Fibroblast of gingiva (primary cell): ENCODE data around the gene MBOAT7.
A peak's percentile ranks its signal among the peaks of the same experiment; 100 is the strongest.
"Not testable (repeated sequence)": the region's sequence is repeated elsewhere in the genome, so short reads cannot be mapped to it uniquely, and the experiment has no call there.

ENCODE experiments used
- DNase-seq: peaks from one replicate; pipeline ENCODE4 v3.0.0-alpha.2; 2011; ENCODE audit warnings: low read depth

Gene MBOAT7, protein sequence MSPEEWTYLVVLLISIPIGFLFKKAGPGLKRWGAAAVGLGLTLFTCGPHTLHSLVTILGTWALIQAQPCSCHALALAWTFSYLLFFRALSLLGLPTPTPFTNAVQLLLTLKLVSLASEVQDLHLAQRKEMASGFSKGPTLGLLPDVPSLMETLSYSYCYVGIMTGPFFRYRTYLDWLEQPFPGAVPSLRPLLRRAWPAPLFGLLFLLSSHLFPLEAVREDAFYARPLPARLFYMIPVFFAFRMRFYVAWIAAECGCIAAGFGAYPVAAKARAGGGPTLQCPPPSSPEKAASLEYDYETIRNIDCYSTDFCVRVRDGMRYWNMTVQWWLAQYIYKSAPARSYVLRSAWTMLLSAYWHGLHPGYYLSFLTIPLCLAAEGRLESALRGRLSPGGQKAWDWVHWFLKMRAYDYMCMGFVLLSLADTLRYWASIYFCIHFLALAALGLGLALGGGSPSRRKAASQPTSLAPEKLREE

DNA sequence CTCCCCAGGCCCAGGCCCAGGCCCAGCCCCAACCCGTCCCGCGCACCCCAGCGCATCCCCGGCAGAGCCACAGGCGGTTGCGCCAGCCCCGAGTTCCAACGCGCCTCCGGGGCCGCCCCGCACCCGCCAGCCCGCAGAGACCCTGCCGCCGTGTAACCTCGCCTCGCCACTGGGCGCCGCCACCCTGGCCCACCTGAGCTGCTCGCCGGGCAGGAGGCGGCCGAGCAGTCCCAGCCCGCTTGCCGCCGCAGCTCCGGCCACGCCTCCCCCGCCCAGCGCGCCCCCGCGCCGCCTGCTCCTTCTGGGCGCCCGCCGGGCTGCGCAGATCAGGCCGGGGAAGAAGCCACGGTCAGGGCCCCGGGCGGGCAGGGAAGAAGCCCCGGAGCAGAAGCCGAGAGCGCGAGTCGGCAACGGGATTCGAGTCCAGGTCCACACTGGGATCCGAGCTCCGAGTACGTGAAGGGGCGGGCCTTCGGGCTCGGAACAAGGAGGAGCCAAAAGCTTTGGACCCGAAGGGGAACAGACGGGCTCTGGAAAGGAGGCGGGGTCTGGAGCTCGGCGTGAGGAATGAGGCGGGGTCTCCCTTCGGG lies at the start of gene MBOAT7:
Gene MBOAT7, minus strand, starts transcription at position 436 of the 590 bp plus-strand sequence. CDS start 1,072 bp downstream, outside the sequence.
- DNase-seq: no peak

DNA sequence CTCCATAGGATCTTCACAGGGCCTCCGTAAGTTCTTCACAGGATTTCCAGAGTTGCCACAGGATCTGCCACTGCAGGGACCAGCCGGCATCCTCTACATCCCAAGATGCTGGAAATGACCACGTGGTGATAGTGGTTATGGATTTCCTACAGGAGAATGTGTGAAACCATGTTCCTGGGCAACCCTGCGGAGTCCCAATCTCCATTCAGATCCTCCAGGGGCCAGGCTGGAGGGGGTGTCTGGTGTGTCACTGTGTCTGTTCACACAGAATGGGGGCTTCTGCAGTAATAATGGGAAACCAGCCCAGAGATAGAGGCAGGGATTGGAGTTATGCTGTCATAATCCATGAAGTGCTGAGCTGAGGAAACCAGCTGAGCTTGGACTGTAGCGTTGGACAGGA lies 44.6 kb upstream of the MBOAT7 start:
- no peak for DNase-seq

DNA sequence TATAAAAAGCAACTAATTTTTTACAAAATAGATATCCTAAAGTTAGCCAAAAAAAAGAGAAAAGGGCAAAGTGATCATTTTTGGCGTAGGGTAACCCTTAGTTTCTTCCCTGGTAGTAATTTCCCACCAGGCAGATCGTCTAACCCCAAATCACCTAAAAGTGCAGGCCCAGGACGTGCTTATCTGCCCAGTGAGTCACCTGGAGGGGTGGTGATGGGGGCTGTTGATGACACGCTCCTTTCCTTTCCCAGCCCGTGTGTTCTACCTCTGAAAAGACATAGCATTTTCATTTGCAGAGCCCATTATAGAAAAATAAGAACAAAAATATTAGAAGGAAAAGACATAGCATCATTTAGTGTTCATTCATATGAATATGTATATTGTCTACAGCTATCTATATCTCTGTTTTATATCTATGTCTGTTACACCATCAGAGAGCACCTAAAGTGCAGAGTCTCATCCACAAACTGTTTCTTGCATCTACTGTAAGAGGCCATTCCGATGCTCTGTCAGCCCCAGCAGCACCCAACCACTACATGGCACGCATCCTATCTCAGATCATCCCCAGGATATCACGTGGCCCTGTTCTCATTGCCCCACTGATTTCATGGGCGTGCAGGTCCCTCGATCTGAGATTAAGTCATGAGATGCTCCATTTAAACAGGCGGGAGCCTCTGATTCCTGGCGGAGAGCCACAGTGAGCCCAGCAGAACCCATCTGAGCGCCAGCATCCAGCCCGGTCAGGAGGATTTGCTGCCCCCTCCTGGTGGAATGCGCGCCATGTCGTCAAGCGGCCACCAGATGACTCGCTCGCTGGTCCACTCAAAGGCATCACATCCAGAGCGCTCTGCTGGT lies 41.9 kb upstream of the MBOAT7 start:
- DNase-seq: peak; percentile 33

DNA sequence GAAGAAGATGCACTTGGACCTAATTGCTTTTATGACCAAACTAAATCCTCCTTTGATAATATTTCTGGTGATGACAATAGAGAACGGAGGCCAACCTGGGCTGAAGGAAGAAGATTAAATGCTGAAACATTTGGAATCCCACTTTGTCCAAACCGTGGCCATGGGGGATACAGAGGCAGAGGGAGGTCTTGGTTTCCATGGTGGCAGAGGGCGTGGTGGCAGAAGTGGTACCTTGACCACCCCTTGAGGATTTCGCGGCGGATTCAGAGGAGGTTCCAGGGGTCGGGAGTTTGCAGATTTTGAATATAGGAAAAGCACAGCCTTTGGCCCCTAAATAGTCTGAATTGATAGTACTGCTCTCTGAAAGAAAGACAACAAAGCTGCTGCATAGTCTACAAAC lies 40.7 kb upstream of the MBOAT7 start:
- DNase-seq: no peak

DNA sequence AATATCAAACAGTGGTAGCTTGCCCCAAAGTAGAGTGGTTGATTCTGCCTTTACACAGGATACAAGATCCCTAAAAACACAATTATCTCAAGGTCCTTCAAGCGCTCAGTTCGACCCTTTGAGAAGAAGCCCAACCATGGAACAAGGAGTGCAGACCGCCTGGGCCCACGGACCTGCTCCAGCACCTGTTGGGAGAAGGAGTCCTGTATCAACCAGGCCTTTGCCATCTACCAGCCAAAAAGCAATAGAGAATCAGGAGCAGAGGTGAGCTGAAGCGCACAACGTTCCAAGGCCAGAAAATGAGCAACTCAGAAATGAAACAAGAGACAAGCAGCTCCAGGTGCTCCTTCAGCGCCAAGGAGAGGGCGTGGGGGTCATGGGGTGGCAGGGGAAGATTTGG lies 39.8 kb upstream of the MBOAT7 start:
- no peak for DNase-seq

DNA sequence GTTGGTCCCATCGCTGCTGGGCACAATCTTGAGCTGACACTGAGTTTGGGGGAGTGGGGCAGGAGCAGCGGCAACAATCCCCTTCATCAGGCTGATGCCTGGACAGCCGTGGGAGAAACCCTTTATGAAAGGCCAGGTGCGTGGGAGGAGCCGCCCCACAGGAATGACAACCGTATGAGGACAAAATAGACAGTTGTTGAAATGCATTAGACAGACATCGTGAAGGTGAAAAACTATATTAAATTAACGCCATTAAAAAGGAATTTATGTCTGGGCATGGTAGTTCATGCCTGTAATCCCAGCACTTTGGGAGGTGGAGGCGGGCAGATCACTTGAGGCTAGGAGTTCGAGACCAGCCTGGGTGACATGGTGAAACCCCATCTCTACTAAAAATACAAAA lies 35.2 kb upstream of the MBOAT7 start:
- not testable (repeated sequence) for DNase-seq

DNA sequence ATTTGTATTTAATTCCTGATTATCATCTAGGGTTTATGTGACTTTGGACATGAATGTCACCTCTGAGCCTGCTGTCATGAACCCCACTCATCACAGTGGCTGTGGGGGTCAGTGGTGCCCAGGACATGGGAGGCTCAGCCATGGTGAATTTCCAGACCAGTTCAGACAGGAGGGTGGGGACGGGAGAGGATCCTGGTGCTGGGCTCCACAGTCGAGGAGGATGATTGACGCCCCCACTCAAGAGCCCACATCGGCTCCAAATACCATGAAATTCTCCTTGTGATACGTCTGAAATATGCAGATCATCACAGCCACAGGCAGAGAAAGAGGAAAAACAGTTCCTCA lies 34.5 kb upstream of the MBOAT7 start:
- DNase-seq: not testable (repeated sequence)

DNA sequence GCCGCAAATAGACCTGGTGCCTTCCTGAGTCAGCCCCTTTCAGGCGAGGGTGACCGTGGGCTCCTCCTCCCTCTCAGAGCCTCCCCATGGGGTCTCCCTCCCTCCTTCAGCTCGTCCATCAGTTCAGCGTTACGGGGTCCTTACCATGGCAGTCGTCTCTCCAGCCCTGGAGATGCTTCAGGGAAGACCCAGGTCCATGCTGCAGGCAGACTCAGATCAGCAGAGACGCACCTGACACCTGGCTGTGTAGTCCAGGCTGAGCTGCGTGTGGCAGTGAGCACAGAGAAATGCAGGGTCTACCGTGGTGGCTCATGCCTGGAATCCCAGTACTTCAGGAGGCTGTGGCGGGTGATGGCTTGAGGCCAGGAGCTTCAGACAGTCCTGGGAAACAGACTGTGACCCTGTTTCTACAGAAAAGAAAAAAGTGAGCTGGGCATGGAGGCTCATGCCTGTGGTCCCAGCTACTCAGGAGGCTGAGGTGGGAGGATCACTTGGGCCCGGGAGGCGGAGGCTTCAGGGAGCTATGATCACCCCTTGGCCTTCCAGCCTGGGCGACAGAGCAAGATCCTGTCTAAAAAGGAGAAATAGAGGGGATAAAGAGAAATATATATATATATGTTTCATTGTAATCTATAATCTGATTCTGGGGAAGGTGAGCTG lies 34.0 kb upstream of the MBOAT7 start:
- not testable (repeated sequence) for DNase-seq

DNA sequence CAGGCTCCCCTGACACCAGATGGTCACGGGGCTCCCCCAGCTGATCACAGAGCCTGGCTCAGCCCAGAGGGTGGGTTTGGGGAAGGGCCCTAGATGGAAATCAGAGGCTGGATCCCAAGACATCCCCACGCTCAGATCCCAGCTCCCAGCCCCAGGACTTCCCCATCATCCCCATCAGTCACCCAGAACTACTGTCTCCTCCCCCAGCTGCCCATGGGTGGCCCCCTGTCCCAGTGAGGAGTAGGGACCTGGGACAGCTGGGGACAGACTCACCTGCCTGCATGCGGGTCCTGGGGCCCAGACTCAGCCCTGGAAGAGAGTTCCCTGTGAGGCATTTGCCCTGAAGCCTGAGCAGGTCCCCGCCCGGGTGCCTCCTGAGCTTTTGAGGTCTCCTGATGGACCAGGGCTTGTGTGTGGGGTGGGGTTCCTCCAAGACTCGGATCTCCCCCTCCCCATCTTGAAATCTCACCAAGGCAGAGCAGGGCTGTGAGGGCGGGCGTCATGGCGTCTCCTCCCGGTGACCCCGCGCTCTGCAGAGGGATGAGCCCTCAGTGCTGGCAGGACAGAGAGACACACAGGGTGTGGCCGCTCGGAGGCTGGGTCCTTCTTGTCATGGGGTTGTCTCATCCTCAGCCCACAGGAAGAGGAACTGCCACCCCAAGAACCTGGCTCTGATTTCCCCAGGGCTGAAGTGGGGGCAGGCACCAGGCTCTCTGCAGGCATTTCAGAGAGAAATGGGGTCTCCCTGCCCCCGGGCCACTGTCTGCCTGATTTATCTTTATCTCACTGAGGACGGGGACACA lies 33.3 kb upstream of the MBOAT7 start, which contains the start of gene LILRB3:
Gene LILRB3, minus strand, starts transcription at position 534 of the 803 bp plus-strand sequence. Its CDS starts 31 bp downstream, at position 503.
- DNase-seq: not testable (repeated sequence)

DNA sequence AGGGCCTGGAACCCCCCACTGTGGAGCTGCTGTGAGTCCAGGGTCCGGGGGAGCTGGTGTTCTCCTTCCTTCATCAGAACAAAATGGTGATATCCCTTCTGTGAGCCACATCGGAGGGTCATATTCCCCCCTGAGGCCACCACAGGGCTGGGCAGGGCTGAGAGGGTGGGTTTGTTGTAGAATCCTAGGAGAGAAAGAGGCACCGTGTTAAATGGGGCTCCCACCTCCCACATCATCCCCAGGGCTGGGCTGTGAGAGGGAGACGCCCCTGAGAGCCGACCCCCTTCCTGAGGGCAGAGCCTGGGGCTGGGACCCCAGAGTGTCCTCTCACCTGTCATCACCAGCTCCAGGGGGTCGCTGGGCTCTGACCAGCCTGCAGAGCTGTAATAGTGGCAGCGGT lies 32.6 kb upstream of the MBOAT7 start:
- not testable (repeated sequence) for DNase-seq

DNA sequence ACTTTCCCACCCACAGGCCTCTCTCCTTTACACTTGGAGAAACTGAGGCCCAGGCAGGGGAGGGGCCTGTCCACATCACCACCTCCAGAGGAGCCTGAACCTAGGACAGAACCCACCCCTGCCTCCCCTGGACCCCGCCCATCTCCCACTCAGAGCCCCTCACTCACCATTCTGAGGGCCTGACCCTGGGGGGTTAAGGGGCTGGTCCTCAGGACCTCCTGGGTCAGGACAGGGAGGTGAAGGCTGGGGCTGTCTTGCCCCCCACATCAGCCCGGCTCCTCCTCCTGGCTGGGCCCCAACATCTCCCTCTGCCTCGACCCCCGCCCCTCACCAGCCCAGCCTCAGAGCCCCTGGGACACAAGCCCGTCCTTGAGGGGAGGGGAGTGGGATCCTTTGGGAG lies 30.3 kb upstream of the MBOAT7 start:
- not testable (repeated sequence) for DNase-seq

DNA sequence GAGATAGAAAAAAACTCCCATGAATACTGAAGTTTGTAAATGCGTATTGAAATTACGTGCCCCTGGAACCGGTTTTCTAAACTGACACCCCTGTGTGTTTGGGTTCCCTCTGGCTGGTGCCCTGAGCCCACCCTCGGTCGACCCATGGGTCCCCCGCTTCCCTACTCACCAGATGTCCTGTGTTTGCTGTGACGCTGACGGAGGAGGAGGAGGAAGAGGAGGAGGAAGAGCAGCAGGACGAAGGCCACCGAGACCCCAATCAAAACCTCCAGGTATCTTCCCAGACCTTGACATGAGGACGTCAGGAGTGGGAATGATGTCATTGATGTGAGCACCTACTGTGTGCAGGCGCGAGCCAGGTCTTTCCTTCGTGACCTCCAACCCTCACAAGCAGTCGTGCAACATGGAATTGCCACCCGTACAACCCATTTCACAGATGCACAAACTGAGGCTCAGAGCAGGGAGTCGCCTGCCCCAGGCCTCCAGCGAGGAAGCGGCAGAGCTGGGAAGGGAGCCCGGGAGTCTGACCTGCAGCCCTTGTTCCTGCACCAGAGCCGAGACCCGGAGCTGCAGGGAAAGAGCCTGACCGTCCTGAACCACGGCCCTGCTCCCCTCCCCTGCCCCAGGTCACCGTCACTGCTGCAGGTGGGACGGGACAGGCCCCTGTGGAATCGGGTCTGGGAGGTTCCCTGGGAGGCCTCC lies 29.7 kb upstream of the MBOAT7 start:
- no peak for DNase-seq

DNA sequence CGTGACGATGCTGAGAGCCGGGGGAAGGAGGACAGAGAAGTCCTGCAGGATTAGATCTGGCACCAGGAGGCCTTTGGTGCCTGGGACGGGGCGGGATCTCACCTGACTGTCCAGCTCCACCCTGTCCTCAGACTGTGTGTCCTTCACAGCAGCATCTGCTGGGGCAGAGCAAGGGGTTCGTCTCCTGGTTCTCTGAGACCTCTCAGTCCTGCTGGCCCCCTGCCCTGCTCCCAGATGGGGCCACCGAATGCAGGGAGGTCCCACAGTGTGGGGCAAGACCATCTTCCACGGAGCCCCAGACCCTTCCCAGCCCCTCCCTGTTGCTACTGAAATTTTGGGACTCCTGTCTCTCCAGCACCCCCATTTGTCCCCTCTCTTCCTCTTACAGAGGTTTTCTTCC lies 28.9 kb upstream of the MBOAT7 start:
- DNase-seq: no peak

DNA sequence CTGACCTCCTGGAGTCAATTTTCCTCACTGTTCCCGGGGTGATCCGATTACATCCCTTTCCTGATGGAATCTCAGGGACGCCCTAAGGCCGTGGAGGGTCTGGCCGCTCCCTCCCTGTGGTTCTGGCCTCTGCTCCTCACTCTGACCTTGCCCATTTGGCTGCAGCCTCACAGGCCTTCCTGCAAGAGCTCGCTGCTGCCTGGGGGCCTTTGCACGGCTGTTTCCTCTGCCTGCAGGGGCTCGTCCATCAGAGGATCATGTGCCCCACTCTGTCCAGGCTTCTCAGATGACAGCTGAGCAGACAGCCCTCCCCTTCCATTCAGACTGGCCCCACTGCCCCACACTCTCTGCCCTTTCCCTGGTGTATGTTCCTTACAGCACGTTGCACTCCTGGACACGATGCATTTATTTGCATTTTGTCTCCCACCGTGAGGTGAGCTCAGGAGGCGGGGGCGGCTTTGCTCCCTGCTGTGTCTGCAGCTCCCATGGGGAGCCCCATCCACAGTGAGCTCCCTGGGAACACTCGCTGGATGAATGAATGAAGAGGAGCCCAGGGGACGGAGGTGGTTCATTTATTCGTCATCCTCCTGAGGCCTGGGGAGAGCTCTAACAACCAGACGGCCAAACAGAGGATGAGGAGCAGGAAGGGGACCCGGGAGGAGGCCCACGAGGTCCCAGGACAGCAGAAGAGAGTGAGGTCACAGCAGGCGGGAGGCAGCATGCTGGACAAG lies 28.3 kb upstream of the MBOAT7 start:
- DNase-seq: not testable (repeated sequence)

DNA sequence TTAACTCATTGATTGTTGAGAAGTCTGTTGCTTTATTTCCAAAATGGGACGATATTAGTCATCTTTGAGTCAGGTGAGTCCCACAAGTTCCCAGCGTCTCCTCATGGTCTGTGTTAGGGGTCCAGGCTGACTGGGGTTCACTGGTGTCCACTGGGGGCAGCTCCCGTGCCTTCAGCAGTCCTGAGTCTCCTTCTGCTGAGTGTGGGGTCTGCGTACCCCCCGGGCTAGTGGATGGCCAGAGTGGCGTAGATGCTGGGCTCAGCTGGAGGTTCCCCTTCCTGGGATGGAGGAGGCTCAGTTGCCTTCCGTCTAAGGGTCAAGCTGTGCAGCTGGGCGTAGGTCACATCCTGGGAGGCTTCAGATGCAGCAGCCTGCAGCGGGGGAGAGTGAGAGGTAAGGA lies 27.5 kb upstream of the MBOAT7 start:
- DNase-seq: no peak

DNA sequence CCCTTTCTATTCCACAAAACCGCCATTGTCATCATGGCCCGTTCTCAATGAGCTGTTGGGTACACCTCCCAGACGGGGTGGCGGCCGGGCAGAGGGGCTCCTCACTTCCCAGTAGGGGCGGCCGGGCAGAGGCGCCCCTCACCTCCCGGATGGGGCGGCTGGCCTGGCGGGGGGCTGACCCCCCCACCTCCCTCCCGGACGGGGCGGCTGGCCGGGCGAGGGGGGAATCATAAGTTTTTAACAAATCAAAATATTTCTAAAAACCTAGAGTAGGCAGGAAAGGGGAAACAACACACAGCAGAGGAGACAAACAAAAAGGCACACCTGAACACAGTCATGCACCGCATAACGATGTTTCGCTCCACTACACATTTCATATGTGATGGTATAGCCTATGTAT lies 25.4 kb upstream of the MBOAT7 start:
- not testable (repeated sequence) for DNase-seq

DNA sequence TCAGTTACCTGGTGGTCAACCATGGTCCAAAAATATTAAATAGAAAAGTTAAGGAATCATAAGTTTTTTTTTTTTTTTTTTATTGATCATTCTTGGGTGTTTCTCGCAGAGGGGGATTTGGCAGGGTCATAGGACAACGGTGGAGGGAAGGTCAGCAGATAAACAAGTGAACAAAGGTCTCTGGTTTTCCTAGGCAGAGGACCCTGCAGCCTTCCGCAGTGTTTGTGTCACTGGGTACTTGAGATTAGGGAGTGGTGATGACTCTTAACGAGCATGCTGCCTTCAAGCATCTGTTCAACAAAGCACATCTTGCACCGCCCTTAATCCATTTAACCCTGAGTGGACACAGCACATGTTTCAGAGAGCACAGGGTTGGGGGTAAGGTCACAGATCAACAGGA lies 24.8 kb upstream of the MBOAT7 start:
- DNase-seq: not testable (repeated sequence)

DNA sequence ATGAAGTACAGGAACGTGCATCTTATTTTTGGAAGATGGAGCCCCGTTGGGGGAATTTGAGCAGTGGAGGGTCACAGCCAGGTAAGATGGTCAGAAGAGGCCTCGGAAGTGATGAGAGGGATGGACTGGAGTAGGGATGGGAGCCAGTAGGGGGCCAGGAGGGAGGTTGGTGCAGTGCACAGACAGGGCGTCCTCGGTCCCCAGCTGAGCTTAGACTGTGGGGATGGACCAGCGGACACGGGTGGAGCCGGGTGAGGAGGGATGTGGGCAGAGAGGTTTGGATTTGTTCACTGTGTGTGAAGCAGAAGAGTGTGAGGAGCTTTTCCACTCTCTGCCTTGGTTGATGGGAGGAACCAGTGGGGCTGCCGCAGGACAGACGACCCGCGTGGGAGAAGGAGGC lies 21.9 kb upstream of the MBOAT7 start:
- no peak for DNase-seq

DNA sequence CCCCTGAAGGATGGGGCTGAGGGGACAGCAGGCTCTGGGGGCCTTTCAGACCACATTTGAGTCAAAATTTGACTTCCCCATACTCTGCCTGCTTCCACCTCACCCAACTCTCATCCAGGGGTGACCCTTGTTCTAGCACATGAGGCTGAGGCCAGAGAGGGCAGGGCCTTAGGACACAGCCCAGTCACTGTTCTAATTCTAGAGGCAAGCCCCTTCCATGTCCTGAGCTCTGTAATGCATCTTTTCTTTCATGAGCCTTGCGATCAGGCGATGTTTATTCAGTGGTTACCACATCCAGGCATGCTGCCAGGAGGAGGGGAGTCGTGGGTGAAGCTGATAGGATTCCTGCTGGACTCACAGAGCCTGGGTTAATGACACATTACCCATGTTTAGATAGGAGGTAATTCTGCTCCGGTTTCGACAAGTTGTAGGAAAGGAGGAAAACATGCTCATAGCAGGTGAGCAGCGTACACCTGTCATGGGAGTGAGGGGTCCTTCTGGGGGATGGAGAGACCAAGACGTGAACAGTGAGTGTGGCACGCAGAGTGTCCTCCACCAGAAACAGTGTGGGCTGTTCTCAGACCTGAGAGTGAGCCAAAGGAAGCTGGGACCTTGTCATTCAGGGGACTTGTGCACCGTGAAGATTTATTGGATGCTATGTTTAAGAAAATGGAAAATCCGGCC lies 20.6 kb upstream of the MBOAT7 start:
- DNase-seq: peak; percentile 95
